ENCODE results near the gene ARGFX.

Gene ARGFX

DNA sequence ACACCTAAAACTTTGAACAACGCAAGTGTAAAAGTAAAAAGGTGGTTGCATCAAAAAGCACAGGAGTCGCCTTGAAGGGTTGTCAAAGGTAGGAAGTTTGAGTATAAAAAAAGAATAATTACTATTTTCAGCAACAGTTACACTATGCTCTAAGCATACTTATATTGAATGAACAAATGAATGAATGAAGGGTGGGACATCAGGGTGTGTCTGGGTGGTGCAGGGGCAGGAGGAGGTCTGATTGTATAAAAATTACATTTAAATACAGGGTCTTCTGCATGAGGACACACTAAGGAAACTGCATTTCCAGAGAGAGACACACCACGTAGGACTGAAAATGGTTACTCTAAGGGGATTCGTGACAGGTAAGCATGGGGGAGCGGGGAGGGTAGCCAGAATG lies at the start of gene ARGFX:
Gene ARGFX (plus strand): TSS at position 301 of the 400 bp plus-strand sequence. CDS start 2,765 bp downstream, outside the sequence.
- H3K4me1 ChIP-seq (ENCODE audit: control insufficient read depth, low read length) = no peaks in the 10 kb centered on the region
- no peak within 1 kb of the TSS for H3K4me3 ChIP-seq (ENCODE audit: low read length)
- no peaks in the 10 kb centered on the region for H3K79me2 ChIP-seq (ENCODE audit: control insufficient read depth, low read length)
- no peaks in the 10 kb centered on the region for H3K36me3 ChIP-seq (ENCODE audit: control insufficient read depth, low read length)
- H3K9me2 ChIP-seq (replicated peaks; ENCODE audit: control insufficient read depth, low read length) = no peaks in the 10 kb centered on the region
- H3K4me2 ChIP-seq (ENCODE audit: low read length) = no peak within 1 kb of the TSS
- no peaks in the 10 kb centered on the region for H3K27me3 ChIP-seq (ENCODE audit: control insufficient read depth, low read length)
- no peak for TF ChIP-seq EZH2phosphoT487 (IDR thresholded peaks at IDR 0.05; ENCODE audit: borderline replicate concordance, low read length)
- TF ChIP-seq, protein P1, sequence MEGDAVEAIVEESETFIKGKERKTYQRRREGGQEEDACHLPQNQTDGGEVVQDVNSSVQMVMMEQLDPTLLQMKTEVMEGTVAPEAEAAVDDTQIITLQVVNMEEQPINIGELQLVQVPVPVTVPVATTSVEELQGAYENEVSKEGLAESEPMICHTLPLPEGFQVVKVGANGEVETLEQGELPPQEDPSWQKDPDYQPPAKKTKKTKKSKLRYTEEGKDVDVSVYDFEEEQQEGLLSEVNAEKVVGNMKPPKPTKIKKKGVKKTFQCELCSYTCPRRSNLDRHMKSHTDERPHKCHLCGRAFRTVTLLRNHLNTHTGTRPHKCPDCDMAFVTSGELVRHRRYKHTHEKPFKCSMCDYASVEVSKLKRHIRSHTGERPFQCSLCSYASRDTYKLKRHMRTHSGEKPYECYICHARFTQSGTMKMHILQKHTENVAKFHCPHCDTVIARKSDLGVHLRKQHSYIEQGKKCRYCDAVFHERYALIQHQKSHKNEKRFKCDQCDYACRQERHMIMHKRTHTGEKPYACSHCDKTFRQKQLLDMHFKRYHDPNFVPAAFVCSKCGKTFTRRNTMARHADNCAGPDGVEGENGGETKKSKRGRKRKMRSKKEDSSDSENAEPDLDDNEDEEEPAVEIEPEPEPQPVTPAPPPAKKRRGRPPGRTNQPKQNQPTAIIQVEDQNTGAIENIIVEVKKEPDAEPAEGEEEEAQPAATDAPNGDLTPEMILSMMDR (IDR thresholded peaks at IDR 0.05; ENCODE audit: low read depth, low read length, poor library complexity, severe bottlenecking) = no peak
- H3K27ac ChIP-seq (ENCODE audit: low read depth, low read length) = no peak within 1 kb of the TSS
- no peaks in the 10 kb centered on the region for H3F3A ChIP-seq (ENCODE audit: control insufficient read depth, insufficient read depth)
- no peaks in the 10 kb centered on the region for H3K9me3 ChIP-seq (ENCODE audit: control insufficient read depth, insufficient read depth, low read length)
- no peaks in the 10 kb centered on the region for H4K20me1 ChIP-seq (ENCODE audit: control insufficient read depth, insufficient read depth, low read depth, low read length)

DNA sequence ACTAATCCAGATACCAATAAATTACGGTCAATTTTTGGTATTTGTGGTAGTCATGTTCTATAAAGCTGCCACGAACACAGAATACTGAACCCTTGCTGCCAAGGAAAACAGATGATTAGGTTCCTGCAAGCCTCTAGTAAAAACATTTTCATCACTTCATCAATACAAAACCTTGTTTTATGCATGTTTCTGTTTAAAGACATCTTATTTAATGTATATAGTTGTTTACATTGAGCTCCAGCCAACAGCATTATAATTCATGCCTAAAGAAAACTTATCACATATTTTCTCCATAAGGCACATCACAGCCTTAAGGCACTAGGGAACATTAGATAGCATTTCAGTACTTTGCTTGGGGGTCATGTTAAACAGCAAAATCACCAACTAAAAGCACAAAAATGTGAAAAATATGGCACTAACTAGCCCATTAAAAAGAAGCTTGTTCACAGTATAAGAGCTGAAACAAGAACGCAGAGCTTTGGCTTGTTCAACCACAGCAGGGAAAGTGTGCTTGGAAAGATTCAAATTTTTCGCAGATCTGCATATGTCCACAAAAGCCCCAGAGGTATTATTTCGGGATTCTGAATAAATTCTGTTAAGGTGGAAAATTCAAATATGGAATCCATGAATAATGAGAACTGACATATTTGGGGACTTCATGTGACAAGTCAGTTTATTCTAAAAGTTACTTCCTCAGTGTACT lies 49.6 kb upstream of the ARGFX start:
- Histone ChIP-seq H3F3A (ENCODE audit: control insufficient read depth, insufficient read depth) (no peaks in the 10 kb centered on the region), H3K4me1 (ENCODE audit: control insufficient read depth, low read length) (peaks cover 7% of the 10 kb centered on the region), H3K36me3 (ENCODE audit: control insufficient read depth, low read length) (peaks cover 81% of the 10 kb centered on the region), H3K9me2 (replicated peaks; ENCODE audit: control insufficient read depth, low read length) (no peaks in the 10 kb centered on the region), H3K79me2 (ENCODE audit: control insufficient read depth, low read length) (peaks cover 52% of the 10 kb centered on the region), H3K27me3 (ENCODE audit: control insufficient read depth, low read length) (no peaks in the 10 kb centered on the region), H4K20me1 (ENCODE audit: control insufficient read depth, insufficient read depth, low read depth, low read length) (no peaks in the 10 kb centered on the region), H3K9me3 (ENCODE audit: control insufficient read depth, insufficient read depth, low read length) (no peaks in the 10 kb centered on the region), H3K4me3 (ENCODE audit: low read length) (no peak overlapping the region), H3K4me2 (ENCODE audit: low read length) (no peak overlapping the region), H3K27ac (ENCODE audit: low read depth, low read length) (no peak overlapping the region)
- TF ChIP-seq EZH2phosphoT487 (IDR thresholded peaks at IDR 0.05; ENCODE audit: borderline replicate concordance, low read length) = no peak
- TF ChIP-seq, protein P1 (IDR thresholded peaks at IDR 0.05; ENCODE audit: low read depth, low read length, poor library complexity, severe bottlenecking) = no peak

DNA sequence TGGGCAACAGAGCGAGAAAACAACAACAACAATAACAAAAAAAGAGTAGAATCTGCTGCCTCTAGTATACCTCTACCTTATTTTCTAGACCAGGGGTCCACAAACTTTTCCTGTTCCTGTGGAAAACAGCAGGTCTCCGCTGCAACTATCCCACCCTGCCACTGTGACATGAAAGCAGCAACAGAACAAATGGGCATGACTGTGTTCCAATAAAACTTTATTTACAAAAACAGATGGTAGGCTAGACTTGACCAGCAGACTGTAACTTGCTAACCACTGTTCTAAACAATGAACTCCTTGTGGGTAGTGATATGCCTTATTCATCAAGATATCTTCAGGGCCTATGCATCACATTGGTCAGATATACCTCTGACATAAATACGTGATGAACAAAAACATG lies 47.2 kb upstream of the ARGFX start:
- peaks cover 47% of the 10 kb centered on the region for H3K79me2 ChIP-seq (ENCODE audit: control insufficient read depth, low read length)

More for the DNA sequence above, 47.2 kb upstream of the ARGFX start:
- H3K9me3 ChIP-seq (ENCODE audit: control insufficient read depth, insufficient read depth, low read length) = no peaks in the 10 kb centered on the region
- no peaks in the 10 kb centered on the region for H3F3A ChIP-seq (ENCODE audit: control insufficient read depth, insufficient read depth)
- H4K20me1 ChIP-seq (ENCODE audit: control insufficient read depth, insufficient read depth, low read depth, low read length) = no peaks in the 10 kb centered on the region
- no peak overlapping the region for H3K4me3 ChIP-seq (ENCODE audit: low read length)
- no peak overlapping the region for H3K4me2 ChIP-seq (ENCODE audit: low read length)
- peaks cover 84% of the 10 kb centered on the region for H3K36me3 ChIP-seq (ENCODE audit: control insufficient read depth, low read length)
- peaks cover 3% of the 10 kb centered on the region for H3K4me1 ChIP-seq (ENCODE audit: control insufficient read depth, low read length)
- no peaks in the 10 kb centered on the region for H3K9me2 ChIP-seq (replicated peaks; ENCODE audit: control insufficient read depth, low read length)
- no peak overlapping the region for H3K27ac ChIP-seq (ENCODE audit: low read depth, low read length)
- no peak for TF ChIP-seq EZH2phosphoT487 (IDR thresholded peaks at IDR 0.05; ENCODE audit: borderline replicate concordance, low read length)
- TF ChIP-seq, protein P1 (IDR thresholded peaks at IDR 0.05; ENCODE audit: low read depth, low read length, poor library complexity, severe bottlenecking) = no peak
- H3K27me3 ChIP-seq (ENCODE audit: control insufficient read depth, low read length) = no peaks in the 10 kb centered on the region
